GM19395 (cell line): Measurements from ENCODE around the gene ZNF620.
"Not testable (repeated sequence)": the region's sequence is repeated elsewhere in the genome, so short reads cannot be mapped to it uniquely, and the experiment has no call there.

Source experiments
- ATAC-seq: cut with Tn5 transposase; IDR thresholded peaks from one replicate; pipeline ENCODE4 v1.9.1; 2021; ENCODE audit warnings: mild to moderate bottlenecking, moderate library complexity; ENCODE audit not compliant: unreplicated experiment

ZNF620 gene

GRCh38 chr3:40499952-40500351, 5.9 kb upstream of the ZNF620 start:
- no peak for ATAC-seq

GRCh38 chr3:40502034-40502433, 3.8 kb upstream of the ZNF620 start:
- no peak for ATAC-seq

DNA sequence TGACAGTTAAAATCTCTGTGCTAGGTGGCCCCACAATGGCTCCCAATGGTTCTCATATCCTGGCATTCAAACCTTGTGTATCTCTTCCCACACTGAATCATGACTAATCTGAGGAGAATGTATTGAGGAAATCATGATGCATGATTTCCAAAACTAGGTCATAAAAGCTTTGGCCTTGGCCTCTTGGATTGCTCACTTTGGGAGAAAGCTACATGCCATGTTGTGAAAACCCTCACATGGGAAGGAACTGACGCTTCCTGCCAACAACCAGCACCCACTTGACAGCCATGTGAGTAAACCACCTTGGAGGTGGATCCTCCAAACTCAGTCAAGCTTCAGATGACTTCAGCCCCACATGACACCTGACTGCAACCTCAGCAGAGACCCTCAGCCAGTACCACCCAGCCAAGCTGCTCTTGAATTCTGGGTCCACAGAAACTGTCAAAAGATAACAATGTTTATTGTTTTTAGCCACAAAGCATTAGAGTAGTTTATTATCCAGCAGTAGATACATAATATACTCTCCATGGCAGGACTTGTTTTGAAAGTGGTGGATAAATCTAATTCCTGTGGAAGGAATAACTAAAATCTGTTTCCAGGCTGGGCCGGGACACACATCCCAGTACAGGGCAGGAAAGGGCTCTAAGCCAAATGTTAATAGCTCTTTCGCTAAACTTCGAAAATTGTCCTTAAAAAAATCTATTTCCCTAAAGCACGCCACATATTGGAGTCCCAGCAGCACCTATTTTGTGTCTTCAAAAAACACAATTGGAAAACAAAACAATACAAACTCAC, 1.0 kb upstream of the ZNF620 start:
- ATAC-seq: no peak

DNA sequence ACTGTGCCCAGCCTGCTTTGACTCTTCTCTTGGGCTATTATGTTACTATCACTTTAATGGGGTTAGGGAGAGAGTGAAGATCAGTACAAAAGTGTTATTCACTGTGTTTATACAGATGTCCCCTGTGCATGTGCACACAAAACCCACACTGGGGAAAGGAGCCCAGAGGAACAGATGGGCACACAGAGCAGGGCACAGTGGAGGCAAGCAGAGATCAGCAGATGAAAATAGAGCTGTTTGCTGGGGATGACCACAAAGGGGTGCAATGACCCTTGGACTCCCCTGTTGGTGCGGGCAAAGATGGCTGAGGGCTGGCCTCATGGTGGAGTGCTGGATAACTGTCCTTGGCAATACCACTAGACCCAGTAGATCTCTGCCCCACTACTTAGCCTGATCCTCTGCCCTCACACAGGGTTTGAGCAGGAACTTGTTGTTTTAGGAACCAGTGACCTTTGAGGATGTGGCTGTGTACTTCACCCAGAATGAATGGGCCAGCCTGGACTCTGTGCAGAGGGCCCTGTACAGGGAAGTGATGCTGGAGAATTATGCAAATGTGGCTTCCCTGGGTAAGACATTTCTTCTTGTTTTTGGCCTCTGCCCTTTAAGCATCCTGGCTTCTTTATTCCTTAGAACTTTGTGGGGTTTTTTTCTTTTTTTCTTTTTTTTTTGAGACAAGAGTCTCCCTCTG, 5.3 kb downstream of the ZNF620 start:
- no peak for ATAC-seq

- ATAC-seq: no peak
These were observed 10.4 kb downstream of the ZNF620 start for GRCh38 chr3:40516201-40516600.

DNA sequence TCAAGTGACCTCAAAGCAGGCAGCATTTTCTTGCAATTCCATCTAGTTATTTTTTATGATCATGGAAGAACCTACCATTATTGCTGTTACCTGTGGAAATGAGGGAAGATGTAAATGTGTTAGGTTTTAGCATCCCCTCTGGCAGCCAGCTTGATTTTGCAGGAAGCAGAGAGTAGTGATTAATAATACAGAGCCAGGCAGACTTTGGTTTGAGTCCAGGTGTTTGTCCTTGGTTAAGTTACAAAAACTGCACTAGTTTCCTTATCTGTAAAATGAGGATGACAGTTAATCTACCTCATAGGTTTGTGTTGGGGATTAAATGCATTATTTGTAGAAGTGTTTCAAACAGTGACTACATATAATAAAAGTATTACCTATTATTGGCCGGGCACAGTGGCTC, 12.2 kb downstream of the ZNF620 start:
- no peak for ATAC-seq

DNA sequence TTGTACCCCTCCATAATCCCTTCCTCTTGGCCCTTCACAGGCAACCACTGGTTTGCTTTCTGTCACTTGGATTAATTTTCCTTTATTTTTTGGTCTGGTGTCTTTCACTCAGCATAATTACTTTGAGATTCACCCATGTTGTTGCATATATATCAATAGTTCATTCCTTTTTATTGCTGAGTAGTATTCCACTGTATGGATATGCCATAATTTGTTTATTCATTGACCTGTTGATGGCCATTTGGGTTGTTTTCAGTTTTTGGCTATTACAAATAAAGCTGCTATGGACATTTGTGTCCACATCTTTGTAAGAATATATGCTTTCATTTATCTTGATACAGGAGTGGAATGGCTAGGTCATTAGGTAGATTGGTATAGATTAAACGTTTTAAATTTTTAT, 13.0 kb downstream of the ZNF620 start:
- ATAC-seq: no peak

DNA sequence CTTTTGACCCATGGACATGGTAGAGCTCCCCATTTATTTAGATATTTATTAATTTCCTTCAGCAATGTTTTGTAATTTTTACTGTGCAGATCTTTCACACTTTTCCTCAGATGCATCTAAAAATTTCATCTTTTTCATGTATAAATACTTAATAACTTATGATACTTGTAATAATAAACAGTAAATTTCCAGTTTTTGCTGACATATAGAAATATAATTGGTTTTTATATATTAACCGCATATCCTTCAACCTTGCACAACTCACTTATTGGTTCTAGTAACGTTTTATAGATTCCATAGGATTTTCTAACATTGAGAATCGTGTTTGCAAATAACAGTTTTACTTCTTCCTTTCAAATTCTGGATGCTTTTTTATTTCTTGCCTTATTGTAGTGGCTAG, 15.4 kb downstream of the ZNF620 start:
- no peak for ATAC-seq

DNA sequence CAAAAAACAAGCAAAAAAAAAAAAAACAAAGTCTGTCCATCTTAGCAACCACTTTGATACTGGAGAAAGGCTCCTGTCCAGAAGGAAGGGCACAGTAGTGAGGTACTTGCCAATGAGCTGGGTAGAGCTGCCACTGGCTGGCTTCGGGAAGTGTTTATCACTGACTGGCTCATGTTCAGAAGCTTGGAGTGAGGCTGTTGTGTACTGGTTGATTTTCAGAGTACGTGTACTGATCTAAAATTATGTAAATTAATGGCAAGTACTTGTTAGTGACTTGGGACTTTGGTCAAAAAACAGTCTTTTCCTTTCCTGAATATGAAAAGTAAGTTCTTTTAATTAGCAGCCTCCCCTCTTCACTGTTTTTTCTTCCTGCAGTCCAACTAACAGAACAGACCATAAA, 17.9 kb downstream of the ZNF620 start:
- ATAC-seq: no peak

GRCh38 chr3:40524222-40524567, 18.4 kb downstream of the ZNF620 start:
- peak; percentile 33 for ATAC-seq

DNA sequence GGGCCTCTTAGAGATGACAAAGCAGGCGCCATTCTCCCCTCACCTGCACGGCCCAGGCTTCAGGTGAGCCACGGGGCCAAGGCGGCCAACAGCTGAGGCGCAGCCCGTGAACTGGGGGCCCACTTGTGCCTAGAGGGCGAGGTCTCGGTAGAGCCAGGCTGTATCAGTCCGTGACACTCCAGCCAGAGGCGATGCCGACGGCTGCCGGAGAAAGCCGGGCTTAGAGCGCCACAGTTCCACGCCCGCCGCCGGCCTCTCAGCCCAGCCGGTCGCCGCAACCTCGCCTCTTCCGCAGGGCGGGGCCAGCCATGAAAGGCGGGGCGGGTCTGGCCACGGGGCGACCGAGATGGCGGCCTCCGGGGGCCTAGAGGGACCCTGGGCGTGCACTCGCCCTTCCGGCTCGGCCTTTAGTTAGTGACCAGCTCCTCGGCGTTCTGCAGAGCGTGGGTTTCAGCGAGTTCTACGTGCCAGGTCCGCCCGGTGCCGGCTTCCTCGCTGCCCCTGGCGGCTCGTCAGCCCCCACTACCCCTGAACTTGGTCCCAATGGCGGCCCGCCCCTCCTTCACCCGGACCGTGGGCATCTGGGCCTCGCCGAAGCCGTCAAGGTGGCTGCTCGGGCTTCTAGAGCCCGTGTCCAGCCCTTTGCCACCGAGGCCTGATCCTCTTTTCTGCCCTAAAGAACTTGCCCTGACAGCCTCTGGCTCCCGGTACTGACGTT, 18.9 kb downstream of the ZNF620 start, which contains the start of gene ZNF621:
Gene ZNF621 (plus strand): TSS at position 393 of the 718 bp plus-strand sequence. CDS start 881 bp downstream, outside the sequence.
- ATAC-seq: peak; percentile 97

DNA sequence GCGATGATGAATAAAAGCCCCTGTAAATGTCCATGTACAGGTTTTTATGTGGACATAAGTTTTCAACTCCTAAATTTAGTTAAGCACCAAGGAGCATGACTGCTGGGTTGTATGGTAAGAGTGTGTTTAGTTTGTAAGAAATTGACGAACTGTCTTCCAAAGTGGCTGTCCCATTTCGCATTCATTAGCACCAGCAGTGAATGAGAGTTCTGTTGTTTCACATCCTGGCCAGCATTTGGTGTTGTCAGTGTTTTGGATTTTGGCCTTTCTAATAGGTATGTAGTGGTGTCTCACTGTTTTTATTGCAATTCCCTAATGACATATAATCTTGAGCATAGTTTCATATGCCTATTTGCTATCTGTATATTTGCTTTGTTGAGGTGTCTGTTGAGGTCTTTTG, 22.6 kb downstream of the ZNF620 start:
- ATAC-seq: no peak

- ATAC-seq: no peak
These were observed 26.4 kb downstream of the ZNF620 start for GRCh38 chr3:40532252-40532651.

GRCh38 chr3:40534283-40534682, 28.4 kb downstream of the ZNF620 start:
- ATAC-seq: no peak

GRCh38 chr3:40546816-40547215, 41.0 kb downstream of the ZNF620 start:
- no peak for ATAC-seq

DNA sequence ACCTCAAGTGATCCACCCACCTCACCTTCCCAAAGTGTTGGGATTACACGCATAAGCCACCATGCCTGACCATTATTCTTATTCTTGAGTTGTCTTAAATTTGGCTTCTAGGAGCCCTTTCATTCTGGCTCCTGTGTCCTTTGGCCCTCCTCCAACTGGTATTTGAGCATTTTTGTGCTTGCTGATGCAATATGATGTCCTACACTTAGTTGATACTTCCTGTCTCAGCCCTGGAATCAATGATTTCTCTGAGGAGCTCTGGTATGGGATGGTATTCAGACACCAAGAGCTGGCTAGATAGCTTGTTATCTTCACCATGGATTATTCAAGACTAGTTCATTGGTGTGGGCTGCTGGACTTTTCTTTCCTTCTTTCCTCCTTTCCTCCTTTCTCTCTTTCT, 44.3 kb downstream of the ZNF620 start:
- ATAC-seq: no peak

- no peak for ATAC-seq
These were observed 51.8 kb downstream of the ZNF620 start for GRCh38 chr3:40557575-40558161.

GRCh38 chr3:40562482-40562881, 56.6 kb downstream of the ZNF620 start:
- ATAC-seq: not testable (repeated sequence)

GRCh38 chr3:40565629-40566028, 59.8 kb downstream of the ZNF620 start:
- not testable (repeated sequence) for ATAC-seq

- ATAC-seq: peak; percentile 49
These were observed 60.9 kb downstream of the ZNF620 start for GRCh38 chr3:40566694-40567093.
